PC-9 (cell line): ENCODE data around the gene ABCD3. TPM values are rescaled to one million over a fixed set of nuclear protein-coding genes. Genes with fewer than 3 reads are reported as not detected.

Experiments used
- BruUV-seq: library from RNA; stranded (reverse); fragments of 400-500 nt; replicated peaks from 2 replicates; lab custom pipeline; 2021; lab: Mats Ljungman, UMichigan
- CTCF ChIA-PET: fragments of 300-600 bp; sonication (Branson Sonifier 250); formaldehyde crosslinking; loops from one replicate; lab custom pipeline; 2022; ENCODE audit warnings: antibody characterized with exemption; lab: Charles Lee
- POLR2A ChIA-PET: fragments of 300-600 bp; sonication (Branson Sonifier 250); formaldehyde crosslinking; loops from one replicate; lab custom pipeline; 2022; ENCODE audit warnings: antibody characterized with exemption; ENCODE audit not compliant: unreplicated experiment; lab: Charles Lee
- DNase-seq, 2 experiments: peaks; one replicate each; pipeline versions ENCODE4 v3.0.0 to v3.0.0-alpha.2; 2015 to 2022; ENCODE audit warnings: mixed read lengths in 1 of 2
- H2AFZ ChIP-seq: fragments of 200-600 bp; sonication (generic); 2 replicates; pipeline ENCODE4 v1.8.1; 2017; ENCODE audit warnings: antibody characterized with exemption
- H3F3A ChIP-seq: fragments of 200-600 bp; sonication (generic); 2 replicates; pipeline ENCODE4 v1.8.1; 2017; ENCODE audit warnings: antibody characterized with exemption, mild to moderate bottlenecking, low read depth; ENCODE audit not compliant: insufficient read depth
- H3K27ac ChIP-seq: fragments of 200-600 bp; sonication (generic); 2 replicates; pipeline ENCODE4 v1.6.1; 2016; ENCODE audit warnings: mixed run types
- H3K27me3 ChIP-seq: fragments of 200-600 bp; sonication (generic); 2 replicates; pipeline ENCODE4 v1.6.1; 2016; ENCODE audit warnings: low read depth, mixed run types; ENCODE audit not compliant: insufficient read depth
- H3K36me3 ChIP-seq: fragments of 200-600 bp; sonication (generic); 2 replicates; pipeline ENCODE4 v1.6.1; 2016; ENCODE audit warnings: low read depth, mixed run types
- H3K4me1 ChIP-seq: fragments of 200-600 bp; sonication (generic); replicated peaks from 2 replicates; pipeline ENCODE4 v1.6.1; 2016; ENCODE audit warnings: mixed run types; ENCODE audit not compliant: insufficient read depth
- H3K4me2 ChIP-seq: fragments of 200-600 bp; sonication (generic); 2 replicates; pipeline ENCODE4 v1.6.1; 2017; ENCODE audit warnings: mixed run types
- H3K4me3 ChIP-seq: fragments of 200-600 bp; sonication (generic); 2 replicates; pipeline ENCODE4 v1.6.1; 2016; ENCODE audit warnings: mixed run types
- H3K79me2 ChIP-seq: fragments of 200-600 bp; sonication (generic); 2 replicates; pipeline ENCODE4 v1.6.1; 2017; ENCODE audit warnings: low read depth, mixed run types
- H3K9me2 ChIP-seq: fragments of 200-600 bp; sonication (generic); 2 replicates; pipeline ENCODE4 v1.8.1; 2017; ENCODE audit warnings: mild to moderate bottlenecking; ENCODE audit not compliant: insufficient read depth
- H3K9me3 ChIP-seq: fragments of 200-600 bp; sonication (generic); 2 replicates; pipeline ENCODE4 v1.8.1; 2016; ENCODE audit warnings: low read depth; ENCODE audit not compliant: insufficient read depth
- H4K20me1 ChIP-seq: fragments of 200-600 bp; sonication (generic); 2 replicates; pipeline ENCODE4 v1.8.1; 2017; ENCODE audit not compliant: insufficient read depth
- CTCF ChIP-seq: fragments of 200-600 bp; sonication (generic); conservative IDR thresholded peaks from 2 replicates; pipeline ENCODE4 v1.6.1; 2017; ENCODE audit warnings: mixed run types, antibody characterized with exemption, mild to moderate bottlenecking, moderate library complexity
- EZH2 ChIP-seq: fragments of 200-600 bp; sonication (generic); IDR thresholded peaks from 2 replicates; pipeline ENCODE4 v1.8.0; 2017; ENCODE audit warnings: antibody characterized with exemption, low read depth
- intact Hi-C: fragments of 100-400 bp; cut with micrococcal nuclease; formaldehyde crosslinking; loops from one replicate; pipeline ENCODE4 v1.10.0; 2022; ENCODE audit not compliant: unreplicated experiment
- total RNA-seq: library from RNA; stranded (reverse); gene quantifications from 2 replicates; pipeline ENCODE4 v1.2.3, GENCODE V29; 2021

ABCD3 gene
- total RNA-seq, 1 experiment from 2014 or later: 51.6 TPM

- ChIA-PET POLR2A (no interaction called here), CTCF (no interaction called here)
- Histone ChIP-seq H2AFZ (no peak overlapping the region), H3K79me2 (no peaks in the 10 kb centered on the region), H3K27me3 (no peaks in the 10 kb centered on the region), H4K20me1 (no peaks in the 10 kb centered on the region), H3K27ac (no peak overlapping the region), H3K36me3 (peaks cover 29% of the 10 kb centered on the region; the same call in 1 of the 2 replicates), H3K9me2 (no peaks in the 10 kb centered on the region), H3K4me3 (no peak overlapping the region), H3K4me1 (no peaks in the 10 kb centered on the region), H3F3A (peaks cover 11% of the 10 kb centered on the region), H3K4me2 (no peak overlapping the region), H3K9me3 (no peaks in the 10 kb centered on the region)
- TF ChIP-seq CTCF (no peak), EZH2 (no peak)
- no TSS peak for BruUV-seq
- DNase-seq: no peak
- intact Hi-C loops: no loop called here
These were observed 57.0 kb downstream of the ABCD3 start for GRCh38 chr1:94475232-94475631.

DNA sequence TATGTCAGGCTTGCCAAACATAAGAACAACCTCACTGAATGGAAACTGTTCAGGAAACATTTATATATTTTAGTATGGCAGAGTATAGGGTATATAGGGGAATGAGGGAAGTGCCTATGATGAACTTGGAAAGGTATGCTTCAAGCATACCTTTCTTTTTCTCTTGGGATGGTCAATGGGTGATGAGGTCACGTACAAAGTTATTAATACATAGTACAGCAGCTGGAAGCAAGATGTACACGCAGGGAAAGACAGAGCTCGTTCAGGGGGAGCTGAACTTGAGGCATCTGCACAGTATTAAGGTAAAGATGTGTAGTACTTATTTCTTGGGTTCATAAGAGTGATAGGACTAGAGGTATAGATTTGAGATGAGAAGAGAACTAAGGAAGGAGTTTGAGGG, 61.5 kb downstream of the ABCD3 start:
- H3F3A ChIP-seq: peaks cover 11% of the 10 kb centered on the region; the same call in 1 of the 2 replicates
- no peaks in the 10 kb centered on the region for H3K9me3 ChIP-seq
- H3K4me3 ChIP-seq: no peak overlapping the region
- H3K27ac ChIP-seq: no peak overlapping the region
- no peak overlapping the region for H3K4me2 ChIP-seq
- TF ChIP-seq EZH2 (no peak), CTCF (no peak)
- ChIA-PET POLR2A (no interaction called here), CTCF (no interaction called here)
- H3K36me3 ChIP-seq: peaks cover 35% of the 10 kb centered on the region; the same call in 1 of the 2 replicates
- no peaks in the 10 kb centered on the region for H4K20me1 ChIP-seq
- H2AFZ ChIP-seq: no peak overlapping the region
- no TSS peak for BruUV-seq
- DNase-seq: no peak
- H3K9me2 ChIP-seq: no peaks in the 10 kb centered on the region
- H3K79me2 ChIP-seq: no peaks in the 10 kb centered on the region
- no peaks in the 10 kb centered on the region for H3K27me3 ChIP-seq
- H3K4me1 ChIP-seq: no peaks in the 10 kb centered on the region
- intact Hi-C loops: no loop called here

DNA sequence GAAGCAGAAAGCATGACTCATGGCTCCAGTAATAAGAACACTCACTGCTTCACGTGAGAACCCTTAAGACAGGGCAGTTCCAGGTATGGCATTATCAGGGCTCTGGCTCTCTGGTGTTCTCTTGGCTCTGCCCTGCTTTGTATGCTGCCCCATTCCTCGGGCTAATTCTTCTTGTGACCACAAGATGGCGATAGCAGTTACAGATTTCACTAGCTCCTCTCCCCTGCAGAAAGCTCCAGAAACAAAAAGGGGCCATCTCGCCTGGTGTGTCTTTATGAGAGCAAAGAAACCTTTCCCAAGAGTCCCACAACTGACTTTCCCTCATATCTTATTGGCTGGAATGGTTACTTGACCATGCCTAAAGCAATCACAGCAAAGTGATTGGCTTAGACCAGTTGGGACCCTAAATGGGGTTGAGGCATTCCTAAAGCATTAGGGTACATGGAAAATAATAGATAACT, 63.3 kb downstream of the ABCD3 start:
- H3K36me3 ChIP-seq: peaks cover 28% of the 10 kb centered on the region; the same call in 1 of the 2 replicates
- H4K20me1 ChIP-seq: no peaks in the 10 kb centered on the region
- peaks cover 11% of the 10 kb centered on the region; the same call in 1 of the 2 replicates for H3F3A ChIP-seq
- no peaks in the 10 kb centered on the region for H3K9me2 ChIP-seq
- DNase-seq: peak; percentile 56 to 81
- ChIA-PET POLR2A (interaction anchor here (0.5 kb wide), 1 partner anchor 135 kb away, joined by 5 read pairs; no protein-coding TSS in a partner anchor), CTCF (interaction anchor here (0.6 to 1.0 kb wide), 3 partner anchors 39 to 560 kb away, joined by 3 to 5 read pairs (median 3); no protein-coding TSS in a partner anchor)
- TF ChIP-seq CTCF: peak; percentile 96
- no peak for TF ChIP-seq EZH2
- intact Hi-C loops: loop anchor here (1.0 kb wide), 2 partner anchors 324 to 560 kb away; no protein-coding TSS in a partner anchor
- no peaks in the 10 kb centered on the region for H3K79me2 ChIP-seq
- H2AFZ ChIP-seq: no peak overlapping the region
- no peaks in the 10 kb centered on the region for H3K4me1 ChIP-seq
- no peak overlapping the region for H3K4me3 ChIP-seq
- no peaks in the 10 kb centered on the region for H3K27me3 ChIP-seq
- no peak overlapping the region for H3K27ac ChIP-seq
- H3K4me2 ChIP-seq: no peak overlapping the region
- no peaks in the 10 kb centered on the region for H3K9me3 ChIP-seq
- BruUV-seq: no TSS peak
